NB4 (cell line): ENCODE results near the gene NMRK1.

Experiments
- CTCF ChIP-seq: IDR thresholded peaks from one replicate; pipeline ENCODE4 v1.5.1; 2012; ENCODE audit warnings: low read depth, low read length
- POLR2A ChIP-seq: IDR thresholded peaks from 2 replicates; pipeline ENCODE4 v1.6.1; 2011; ENCODE audit warnings: mild to moderate bottlenecking; ENCODE audit not compliant: insufficient read length; ENCODE audit errors: extremely low read depth

- TF ChIP-seq CTCF: no peak
- no peak for TF ChIP-seq POLR2A
Observed at GRCh38 chr9:75123696-75124095, 35.7 kb upstream of the NMRK1 start.
